ENCODE measurements around the gene SLC27A1.

DNA sequence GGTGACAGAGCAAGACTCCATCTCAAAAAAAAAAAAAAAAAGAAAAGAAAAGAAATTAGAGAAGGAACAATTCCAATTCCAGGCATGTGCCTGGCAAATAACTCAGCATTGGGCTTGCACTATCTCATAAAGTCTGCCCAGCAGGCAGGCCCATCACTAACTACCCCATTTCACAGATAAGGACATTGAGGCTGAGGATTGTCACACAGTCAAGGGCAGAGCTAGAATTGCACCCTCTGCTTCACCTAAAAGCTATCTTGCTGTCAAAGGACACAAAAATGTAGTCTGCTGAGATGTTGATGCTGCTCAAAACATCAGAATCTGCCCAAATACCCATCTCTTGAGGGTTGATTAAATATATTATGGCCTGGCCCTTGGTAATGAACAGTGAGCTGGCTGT lies 64.4 kb downstream of the SLC27A1 start:
- TF ChIP-seq, protein P1, sequence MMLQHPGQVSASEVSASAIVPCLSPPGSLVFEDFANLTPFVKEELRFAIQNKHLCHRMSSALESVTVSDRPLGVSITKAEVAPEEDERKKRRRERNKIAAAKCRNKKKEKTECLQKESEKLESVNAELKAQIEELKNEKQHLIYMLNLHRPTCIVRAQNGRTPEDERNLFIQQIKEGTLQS (CRISPR knock-in tag; conservative IDR thresholded peaks at IDR 0.05) = no peak
- TF ChIP-seq, protein P2, sequence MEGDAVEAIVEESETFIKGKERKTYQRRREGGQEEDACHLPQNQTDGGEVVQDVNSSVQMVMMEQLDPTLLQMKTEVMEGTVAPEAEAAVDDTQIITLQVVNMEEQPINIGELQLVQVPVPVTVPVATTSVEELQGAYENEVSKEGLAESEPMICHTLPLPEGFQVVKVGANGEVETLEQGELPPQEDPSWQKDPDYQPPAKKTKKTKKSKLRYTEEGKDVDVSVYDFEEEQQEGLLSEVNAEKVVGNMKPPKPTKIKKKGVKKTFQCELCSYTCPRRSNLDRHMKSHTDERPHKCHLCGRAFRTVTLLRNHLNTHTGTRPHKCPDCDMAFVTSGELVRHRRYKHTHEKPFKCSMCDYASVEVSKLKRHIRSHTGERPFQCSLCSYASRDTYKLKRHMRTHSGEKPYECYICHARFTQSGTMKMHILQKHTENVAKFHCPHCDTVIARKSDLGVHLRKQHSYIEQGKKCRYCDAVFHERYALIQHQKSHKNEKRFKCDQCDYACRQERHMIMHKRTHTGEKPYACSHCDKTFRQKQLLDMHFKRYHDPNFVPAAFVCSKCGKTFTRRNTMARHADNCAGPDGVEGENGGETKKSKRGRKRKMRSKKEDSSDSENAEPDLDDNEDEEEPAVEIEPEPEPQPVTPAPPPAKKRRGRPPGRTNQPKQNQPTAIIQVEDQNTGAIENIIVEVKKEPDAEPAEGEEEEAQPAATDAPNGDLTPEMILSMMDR (IDR thresholded peaks at IDR 0.05) = no peak
- TF ChIP-seq FOXP1 (CRISPR knock-in tag; IDR thresholded peaks at IDR 0.05; ENCODE audit: borderline replicate concordance) (no peak), ZNF121 (CRISPR knock-in tag; IDR thresholded peaks at IDR 0.05) (no peak), ELF4 (CRISPR knock-in tag; IDR thresholded peaks at IDR 0.05; ENCODE audit: low read depth) (no peak), ESRRA (CRISPR knock-in tag; IDR thresholded peaks at IDR 0.05; ENCODE audit: borderline replicate concordance) (no peak), SP1 (CRISPR knock-in tag; conservative IDR thresholded peaks at IDR 0.05) (no peak), TEAD4 (CRISPR knock-in tag; IDR thresholded peaks at IDR 0.05) (no peak)
- TF ChIP-seq, protein P3, sequence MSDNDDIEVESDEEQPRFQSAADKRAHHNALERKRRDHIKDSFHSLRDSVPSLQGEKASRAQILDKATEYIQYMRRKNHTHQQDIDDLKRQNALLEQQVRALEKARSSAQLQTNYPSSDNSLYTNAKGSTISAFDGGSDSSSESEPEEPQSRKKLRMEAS (CRISPR knock-in tag; IDR thresholded peaks at IDR 0.05) = no peak
- TF ChIP-seq, protein P4, sequence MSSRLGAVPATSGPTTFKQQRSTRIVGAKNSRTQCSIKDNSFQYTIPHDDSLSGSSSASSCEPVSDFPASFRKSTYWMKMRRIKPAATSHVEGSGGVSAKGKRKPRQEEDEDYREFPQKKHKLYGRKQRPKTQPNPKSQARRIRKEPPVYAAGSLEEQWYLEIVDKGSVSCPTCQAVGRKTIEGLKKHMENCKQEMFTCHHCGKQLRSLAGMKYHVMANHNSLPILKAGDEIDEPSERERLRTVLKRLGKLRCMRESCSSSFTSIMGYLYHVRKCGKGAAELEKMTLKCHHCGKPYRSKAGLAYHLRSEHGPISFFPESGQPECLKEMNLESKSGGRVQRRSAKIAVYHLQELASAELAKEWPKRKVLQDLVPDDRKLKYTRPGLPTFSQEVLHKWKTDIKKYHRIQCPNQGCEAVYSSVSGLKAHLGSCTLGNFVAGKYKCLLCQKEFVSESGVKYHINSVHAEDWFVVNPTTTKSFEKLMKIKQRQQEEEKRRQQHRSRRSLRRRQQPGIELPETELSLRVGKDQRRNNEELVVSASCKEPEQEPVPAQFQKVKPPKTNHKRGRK (CRISPR knock-in tag; IDR thresholded peaks at IDR 0.05; ENCODE audit: borderline replicate concordance) = no peak

Measured in WTC11 (cell line).